ENCODE data around the gene C2CD4A.

DNA sequence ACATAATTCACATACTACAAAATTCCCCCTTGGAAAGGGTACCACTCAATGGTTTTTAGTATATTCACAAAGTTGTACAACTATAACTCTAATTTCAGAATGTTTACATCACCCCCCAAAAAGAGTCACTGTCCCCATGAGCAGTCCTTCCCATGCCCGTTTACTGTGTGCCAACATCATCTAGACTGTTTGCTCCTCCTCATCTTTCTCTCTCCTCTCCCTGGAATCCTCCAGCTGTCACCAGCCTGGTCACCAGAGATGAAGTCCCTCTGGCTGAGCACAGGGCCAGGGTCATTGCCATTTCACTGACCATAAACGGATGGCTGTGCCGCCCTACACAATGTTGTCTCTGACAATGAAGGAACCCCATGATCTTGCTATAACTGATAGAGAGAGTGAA lies 53.1 kb downstream of the C2CD4A start:
- TF ChIP-seq, protein P1, sequence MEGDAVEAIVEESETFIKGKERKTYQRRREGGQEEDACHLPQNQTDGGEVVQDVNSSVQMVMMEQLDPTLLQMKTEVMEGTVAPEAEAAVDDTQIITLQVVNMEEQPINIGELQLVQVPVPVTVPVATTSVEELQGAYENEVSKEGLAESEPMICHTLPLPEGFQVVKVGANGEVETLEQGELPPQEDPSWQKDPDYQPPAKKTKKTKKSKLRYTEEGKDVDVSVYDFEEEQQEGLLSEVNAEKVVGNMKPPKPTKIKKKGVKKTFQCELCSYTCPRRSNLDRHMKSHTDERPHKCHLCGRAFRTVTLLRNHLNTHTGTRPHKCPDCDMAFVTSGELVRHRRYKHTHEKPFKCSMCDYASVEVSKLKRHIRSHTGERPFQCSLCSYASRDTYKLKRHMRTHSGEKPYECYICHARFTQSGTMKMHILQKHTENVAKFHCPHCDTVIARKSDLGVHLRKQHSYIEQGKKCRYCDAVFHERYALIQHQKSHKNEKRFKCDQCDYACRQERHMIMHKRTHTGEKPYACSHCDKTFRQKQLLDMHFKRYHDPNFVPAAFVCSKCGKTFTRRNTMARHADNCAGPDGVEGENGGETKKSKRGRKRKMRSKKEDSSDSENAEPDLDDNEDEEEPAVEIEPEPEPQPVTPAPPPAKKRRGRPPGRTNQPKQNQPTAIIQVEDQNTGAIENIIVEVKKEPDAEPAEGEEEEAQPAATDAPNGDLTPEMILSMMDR (IDR thresholded peaks at IDR 0.05), result no peak
- no peak for TF ChIP-seq POLR2A (IDR thresholded peaks at IDR 0.05)

Data from adrenal gland (tissue), 5 donors.